ENCODE data around the gene GAB1. TPM values are rescaled to one million over a fixed set of nuclear protein-coding genes. Genes with fewer than 3 reads are reported as not detected.

Gene GAB1
- total RNA-seq, 1 donor from 2014 or later = 33.2 TPM

- no peaks in the 10 kb centered on the region for H3K27me3 Mint-ChIP-seq (ENCODE audit: low read depth)
- H3K4me3 Mint-ChIP-seq (ENCODE audit: unreplicated experiment) = no peak overlapping the region
- H3K4me1 Mint-ChIP-seq (ENCODE audit: low read depth) = peaks cover 8% of the 10 kb centered on the region
- no peak overlapping the region for H3K27ac Mint-ChIP-seq (ENCODE audit: unreplicated experiment)
- DNase-seq (ENCODE audit: low spot score) = no peak
- H3K9me3 Mint-ChIP-seq (ENCODE audit: low read depth) = no peaks in the 10 kb centered on the region
- H3K36me3 Mint-ChIP-seq (ENCODE audit: low read depth) = peaks cover 34% of the 10 kb centered on the region
- TF ChIP-seq CTCF (IDR thresholded peaks at IDR 0.05) = no peak
Observed at GRCh38 chr4:143437476-143437875, 100.8 kb downstream of the GAB1 start.

- Mint-ChIP-seq H3K27ac (ENCODE audit: unreplicated experiment) (no peak overlapping the region), H3K27me3 (ENCODE audit: low read depth) (no peaks in the 10 kb centered on the region), H3K4me1 (ENCODE audit: low read depth) (peaks cover 8% of the 10 kb centered on the region), H3K9me3 (ENCODE audit: low read depth) (no peaks in the 10 kb centered on the region), H3K4me3 (ENCODE audit: unreplicated experiment) (no peak overlapping the region), H3K36me3 (ENCODE audit: low read depth) (peaks cover 34% of the 10 kb centered on the region)
- TF ChIP-seq CTCF (IDR thresholded peaks at IDR 0.05) = no peak
- no peak for DNase-seq (ENCODE audit: low spot score)
Observed at GRCh38 chr4:143437937-143438336, 101.3 kb downstream of the GAB1 start.

GRCh38 chr4:143438710-143439109, 102.0 kb downstream of the GAB1 start:
- no peak overlapping the region for H3K27ac Mint-ChIP-seq (ENCODE audit: unreplicated experiment)
- H3K27me3 Mint-ChIP-seq (ENCODE audit: low read depth) = no peaks in the 10 kb centered on the region
- H3K4me3 Mint-ChIP-seq (ENCODE audit: unreplicated experiment) = no peak overlapping the region
- H3K9me3 Mint-ChIP-seq (ENCODE audit: low read depth) = no peaks in the 10 kb centered on the region
- no peak for TF ChIP-seq CTCF (IDR thresholded peaks at IDR 0.05)
- H3K36me3 Mint-ChIP-seq (ENCODE audit: low read depth) = peaks cover 29% of the 10 kb centered on the region
- no peak for DNase-seq (ENCODE audit: low spot score)
- H3K4me1 Mint-ChIP-seq (ENCODE audit: low read depth) = peaks cover 10% of the 10 kb centered on the region

- DNase-seq (ENCODE audit: low spot score) = no peak
- peaks cover 21% of the 10 kb centered on the region for H3K4me1 Mint-ChIP-seq (ENCODE audit: low read depth)
- no peak overlapping the region for H3K4me3 Mint-ChIP-seq (ENCODE audit: unreplicated experiment)
- H3K36me3 Mint-ChIP-seq (ENCODE audit: low read depth) = peaks cover 26% of the 10 kb centered on the region
- TF ChIP-seq CTCF (IDR thresholded peaks at IDR 0.05) = no peak
- no peaks in the 10 kb centered on the region for H3K9me3 Mint-ChIP-seq (ENCODE audit: low read depth)
- no peaks in the 10 kb centered on the region for H3K27me3 Mint-ChIP-seq (ENCODE audit: low read depth)
- no peak overlapping the region for H3K27ac Mint-ChIP-seq (ENCODE audit: unreplicated experiment)
Observed at GRCh38 chr4:143441109-143441508, 104.4 kb downstream of the GAB1 start.

- no peaks in the 10 kb centered on the region for H3K9me3 Mint-ChIP-seq (ENCODE audit: low read depth)
- no peaks in the 10 kb centered on the region for H3K27me3 Mint-ChIP-seq (ENCODE audit: low read depth)
- peaks cover 21% of the 10 kb centered on the region for H3K4me1 Mint-ChIP-seq (ENCODE audit: low read depth)
- peak overlapping the region; percentile 32 for H3K27ac Mint-ChIP-seq (ENCODE audit: unreplicated experiment)
- DNase-seq (ENCODE audit: low spot score) = no peak
- H3K4me3 Mint-ChIP-seq (ENCODE audit: unreplicated experiment) = no peak overlapping the region
- peaks cover 23% of the 10 kb centered on the region for H3K36me3 Mint-ChIP-seq (ENCODE audit: low read depth)
- TF ChIP-seq CTCF (IDR thresholded peaks at IDR 0.05) = peak; percentile 34
Observed at GRCh38 chr4:143441678-143442077, 105.0 kb downstream of the GAB1 start.
